ENCODE results near the gene TCHH.

DNA sequence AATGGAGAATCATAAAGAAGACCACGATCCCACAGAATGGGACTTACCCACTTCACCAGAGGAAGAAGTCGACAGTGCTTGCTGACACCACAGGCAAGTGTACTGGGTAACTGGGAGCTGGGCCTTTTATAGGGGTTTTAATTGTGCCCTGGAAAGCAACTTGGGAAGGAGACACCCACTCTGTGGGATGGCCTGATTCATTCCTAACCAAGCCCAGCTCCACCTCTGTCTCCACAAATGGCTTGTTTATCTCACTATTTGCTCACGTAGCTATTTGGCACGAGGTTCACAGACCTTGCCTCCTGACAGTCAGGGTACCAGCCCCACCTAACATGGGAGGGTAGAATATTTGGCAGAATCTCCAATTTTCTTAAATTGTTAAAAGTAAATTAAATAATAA, at the start of gene TCHH:
- TF ChIP-seq GATA2 (IDR thresholded peaks at IDR 0.05; ENCODE audit: insufficient read depth, insufficient read length, low read depth, low read length) (no peak), EZH2 (IDR thresholded peaks at IDR 0.05; ENCODE audit: borderline replicate concordance, low read depth, low read length, severe bottlenecking) (no peak)
- TF ChIP-seq, protein P1, sequence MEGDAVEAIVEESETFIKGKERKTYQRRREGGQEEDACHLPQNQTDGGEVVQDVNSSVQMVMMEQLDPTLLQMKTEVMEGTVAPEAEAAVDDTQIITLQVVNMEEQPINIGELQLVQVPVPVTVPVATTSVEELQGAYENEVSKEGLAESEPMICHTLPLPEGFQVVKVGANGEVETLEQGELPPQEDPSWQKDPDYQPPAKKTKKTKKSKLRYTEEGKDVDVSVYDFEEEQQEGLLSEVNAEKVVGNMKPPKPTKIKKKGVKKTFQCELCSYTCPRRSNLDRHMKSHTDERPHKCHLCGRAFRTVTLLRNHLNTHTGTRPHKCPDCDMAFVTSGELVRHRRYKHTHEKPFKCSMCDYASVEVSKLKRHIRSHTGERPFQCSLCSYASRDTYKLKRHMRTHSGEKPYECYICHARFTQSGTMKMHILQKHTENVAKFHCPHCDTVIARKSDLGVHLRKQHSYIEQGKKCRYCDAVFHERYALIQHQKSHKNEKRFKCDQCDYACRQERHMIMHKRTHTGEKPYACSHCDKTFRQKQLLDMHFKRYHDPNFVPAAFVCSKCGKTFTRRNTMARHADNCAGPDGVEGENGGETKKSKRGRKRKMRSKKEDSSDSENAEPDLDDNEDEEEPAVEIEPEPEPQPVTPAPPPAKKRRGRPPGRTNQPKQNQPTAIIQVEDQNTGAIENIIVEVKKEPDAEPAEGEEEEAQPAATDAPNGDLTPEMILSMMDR (IDR thresholded peaks at IDR 0.05; ENCODE audit: extremely low read depth in 1 of 2, insufficient read depth in 1 of 2, low read depth in 1 of 2, low read length in 2 of 2) = no peak
- TF ChIP-seq, protein P2, sequence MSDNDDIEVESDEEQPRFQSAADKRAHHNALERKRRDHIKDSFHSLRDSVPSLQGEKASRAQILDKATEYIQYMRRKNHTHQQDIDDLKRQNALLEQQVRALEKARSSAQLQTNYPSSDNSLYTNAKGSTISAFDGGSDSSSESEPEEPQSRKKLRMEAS (IDR thresholded peaks at IDR 0.05; ENCODE audit: insufficient read depth, insufficient read length) = no peak
